RPMI7951 (cell line): Measurements from ENCODE around the gene PRM1. TPM values are rescaled to one million over a fixed set of nuclear protein-coding genes. Genes with fewer than 3 reads are reported as not detected.

Source experiments
- DNase-seq: peaks from one replicate; pipeline ENCODE4 v3.0.0-alpha.2; 2012; ENCODE audit warnings: low read depth
- total RNA-seq: library from RNA; depleted of rRNA; stranded (reverse); fragments of >200 nt; shearing (Covaris generic); gene quantifications from 2 replicates; pipeline ENCODE4 v1.2.3, GENCODE V29; 2014; rRNA removed

PRM1 gene
- total RNA-seq, 1 experiment from 2014 or later = not detected

- DNase-seq = no peak
Measured at GRCh38 chr16:11238272-11239202, 42.6 kb downstream of the PRM1 start.

DNA sequence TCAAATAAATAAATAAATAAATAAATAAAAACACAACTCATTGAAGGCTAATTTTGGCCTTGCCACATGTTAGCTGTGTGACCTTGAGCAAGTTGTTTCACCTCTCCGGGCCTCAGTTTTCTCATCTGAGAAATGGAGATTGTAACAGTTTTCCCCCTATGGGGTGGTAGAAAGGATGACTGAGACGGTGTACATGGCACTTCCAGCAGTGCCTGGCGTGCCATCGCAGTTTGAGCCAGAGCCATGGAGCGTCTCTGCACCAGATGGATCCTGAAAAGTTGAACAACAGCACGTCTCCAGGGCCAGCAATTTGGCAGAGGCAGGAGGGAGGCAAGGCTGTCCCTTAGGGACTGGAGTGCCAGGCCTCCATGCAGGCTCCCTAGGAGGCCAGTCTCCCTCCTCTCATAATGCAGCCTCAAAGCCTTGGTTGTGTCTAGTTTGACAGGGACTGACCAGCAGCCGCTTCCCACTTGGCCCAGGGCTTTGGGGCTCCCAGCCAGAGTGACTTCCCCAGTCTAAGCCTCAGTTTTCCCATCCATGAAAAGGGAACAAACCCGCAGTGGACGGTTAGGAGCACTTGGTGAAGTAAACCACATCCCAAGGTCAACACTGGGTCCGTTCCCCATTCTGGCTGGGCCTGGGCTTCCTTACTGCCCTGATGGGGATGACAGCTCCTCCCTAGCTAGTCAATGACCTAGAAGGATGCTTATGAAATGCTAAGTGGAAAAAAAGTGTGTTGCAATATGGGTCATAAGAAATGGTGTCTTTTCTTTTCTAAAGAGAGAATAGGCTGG lies 44.5 kb downstream of the PRM1 start:
- no peak for DNase-seq

DNA sequence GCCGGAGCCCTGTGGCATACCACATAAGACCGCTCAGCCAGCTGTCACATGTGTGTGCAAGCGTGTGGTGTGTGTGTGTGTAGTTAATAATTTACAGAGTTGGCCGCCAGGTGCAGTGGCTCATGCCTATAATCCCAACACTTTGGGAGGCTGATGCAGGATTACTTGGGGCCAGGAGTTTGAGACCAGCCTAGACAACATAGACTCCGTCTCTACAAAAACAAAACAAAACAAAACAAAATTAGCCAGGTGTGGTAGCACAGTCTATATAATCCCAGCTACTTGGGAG lies 45.5 kb downstream of the PRM1 start:
- DNase-seq = no peak

DNA sequence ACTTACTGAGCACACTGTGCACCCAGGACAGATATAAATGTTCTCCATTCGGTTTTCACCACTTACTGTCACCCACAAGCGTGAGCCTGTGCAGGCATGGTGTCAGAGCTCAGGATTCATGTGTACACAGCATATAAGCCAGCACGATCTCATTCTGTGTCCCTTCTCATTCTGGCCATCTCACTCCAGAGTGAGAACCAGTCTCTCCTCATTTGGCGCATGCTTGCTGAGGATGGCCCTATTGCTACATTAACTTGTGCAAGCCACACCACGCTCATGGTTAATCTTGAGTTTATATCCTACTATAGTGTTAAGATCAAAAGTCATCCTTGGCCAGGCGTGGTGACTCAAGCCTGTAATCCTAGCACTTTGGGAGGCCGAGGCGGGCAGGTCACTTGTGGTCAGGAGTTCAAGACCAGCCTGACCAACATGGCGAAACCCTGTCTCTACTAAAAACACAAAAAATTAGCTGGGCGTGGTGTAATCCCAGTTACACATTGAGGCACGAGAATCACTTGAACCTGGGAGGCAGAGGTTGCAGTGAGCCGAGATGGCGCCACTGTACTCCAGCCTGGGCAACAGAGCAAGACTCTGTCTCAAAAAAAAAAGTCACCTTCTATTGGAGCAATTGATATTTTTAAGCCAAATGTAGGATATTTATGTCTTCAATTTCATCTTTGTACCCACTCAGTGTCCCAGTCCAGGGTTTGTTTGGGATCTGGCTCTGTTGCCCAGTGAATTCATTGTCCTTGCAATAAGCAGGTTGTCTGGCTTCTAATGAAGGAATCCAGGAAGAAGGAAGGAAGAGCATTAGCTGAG lies 46.0 kb downstream of the PRM1 start:
- peak; percentile 54 for DNase-seq

GRCh38 chr16:11233727-11234376 lies 47.3 kb downstream of the PRM1 start:
- peak; percentile 48 for DNase-seq

DNA sequence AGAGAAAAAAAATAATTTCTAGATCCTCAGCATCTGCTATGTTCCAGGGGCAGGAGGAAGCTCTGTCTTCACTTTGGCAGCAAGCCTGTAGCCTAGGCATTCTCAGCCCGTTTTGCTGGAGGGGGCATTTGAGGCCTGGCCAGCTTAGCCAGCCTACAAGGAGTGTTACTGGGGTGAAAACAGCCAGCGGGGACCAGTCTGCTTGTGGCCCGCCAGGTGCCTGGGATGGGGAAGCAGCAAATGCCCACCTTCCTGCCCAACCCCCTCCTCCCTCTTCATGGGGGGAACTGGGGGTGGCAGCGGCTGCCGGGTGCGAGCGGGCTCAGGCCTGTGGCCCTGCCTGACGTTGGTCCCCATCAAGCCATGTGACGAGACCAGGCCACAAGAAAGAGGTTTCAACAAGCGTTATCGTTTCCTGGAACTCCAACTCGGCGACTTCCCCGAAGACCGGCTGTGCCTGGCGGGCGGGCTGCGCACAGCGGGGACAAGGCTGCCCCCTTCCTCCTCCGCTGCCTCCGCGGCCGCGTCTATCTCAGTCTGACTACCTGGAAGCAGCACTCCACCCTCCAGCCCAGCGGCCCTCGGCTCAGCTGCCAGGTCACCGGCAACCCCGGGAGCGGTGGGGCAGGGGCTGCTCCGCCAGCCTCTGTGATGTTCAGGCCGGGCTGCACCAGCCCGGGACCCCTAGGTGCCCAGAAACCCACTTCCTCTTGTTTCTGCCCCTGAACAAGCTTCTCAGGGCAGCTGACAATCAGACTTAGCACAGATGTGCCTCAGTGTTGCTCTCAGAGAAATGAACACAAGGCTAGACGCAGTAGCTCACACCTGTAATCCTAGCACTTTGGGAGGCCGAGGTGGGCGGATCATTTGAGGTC lies 48.0 kb downstream of the PRM1 start:
- no peak for DNase-seq

- DNase-seq = no peak
Measured at GRCh38 chr16:11232302-11232851, 48.8 kb downstream of the PRM1 start.

GRCh38 chr16:11231367-11231970 lies 49.7 kb downstream of the PRM1 start:
- DNase-seq = no peak

Other genes with a start within 250 kb of the PRM1 start
- gene SOCS1, start 25.1 kb downstream of the PRM1 start, total RNA-seq = 17.1 and 21.2 TPM in 2 replicates
- not detected in 2 replicates for gene TNP2, start 12.0 kb downstream of the PRM1 start, total RNA-seq
- gene PRM3, start 7.7 kb downstream of the PRM1 start, total RNA-seq = not detected in 2 replicates
- not detected in 2 replicates for gene PRM2, start 4.8 kb downstream of the PRM1 start, total RNA-seq
- 33.2 and 33.4 TPM in 2 replicates for gene RMI2, start 64.1 kb upstream of the PRM1 start, total RNA-seq